Fibroblast of peridontal ligament (primary cell): ENCODE results near the gene KLF13.

Experiments used
- DNase-seq: peaks from one replicate; pipeline ENCODE4 v3.0.0-alpha.2; 2010; ENCODE audit errors: extremely low read depth

KLF13 gene

DNA sequence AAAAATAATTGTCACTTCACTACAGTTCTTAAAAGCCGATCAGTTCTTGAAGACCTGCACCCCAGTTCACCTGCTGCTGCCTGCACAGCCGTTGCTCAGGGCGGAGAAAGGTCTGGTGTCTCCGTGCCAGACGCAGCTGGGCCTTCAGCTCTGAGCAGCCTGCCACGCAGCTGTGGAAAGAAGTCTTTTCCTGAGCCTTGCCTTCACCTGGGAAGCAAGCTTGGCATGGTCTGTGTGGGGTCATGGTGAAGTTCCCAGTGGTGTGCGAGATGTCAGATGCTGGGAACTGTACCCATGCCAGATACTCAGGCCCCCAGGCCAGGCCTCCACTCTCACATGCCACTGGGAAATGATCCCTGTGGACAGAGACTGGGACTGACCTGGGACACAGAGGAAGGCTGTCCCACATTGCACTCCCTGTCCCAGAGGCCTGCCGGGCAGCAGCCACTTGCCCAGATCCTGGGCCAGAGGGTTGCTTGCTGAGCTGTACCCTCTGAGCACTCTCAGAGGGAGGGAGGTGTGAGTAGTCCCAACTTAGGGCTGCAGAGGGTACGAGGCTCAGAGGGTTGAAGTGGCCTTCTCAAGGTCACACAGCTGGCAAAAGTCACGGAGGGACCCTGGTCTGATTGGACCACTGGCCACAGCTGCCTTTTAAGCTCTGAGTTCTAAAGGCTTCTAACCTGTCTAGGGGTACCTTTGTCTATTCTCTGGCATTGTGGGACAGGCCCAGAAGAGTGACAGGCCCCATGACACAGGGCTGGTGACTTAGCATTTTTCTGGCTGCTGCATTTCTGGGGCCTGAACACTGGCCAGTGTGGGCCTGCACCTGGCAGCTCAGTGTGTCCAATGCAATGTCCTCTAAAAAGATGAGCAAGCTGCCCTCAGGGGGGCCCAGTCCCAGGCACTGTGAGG is 55.4 kb downstream of the KLF13 start:
- DNase-seq: no peak

DNA sequence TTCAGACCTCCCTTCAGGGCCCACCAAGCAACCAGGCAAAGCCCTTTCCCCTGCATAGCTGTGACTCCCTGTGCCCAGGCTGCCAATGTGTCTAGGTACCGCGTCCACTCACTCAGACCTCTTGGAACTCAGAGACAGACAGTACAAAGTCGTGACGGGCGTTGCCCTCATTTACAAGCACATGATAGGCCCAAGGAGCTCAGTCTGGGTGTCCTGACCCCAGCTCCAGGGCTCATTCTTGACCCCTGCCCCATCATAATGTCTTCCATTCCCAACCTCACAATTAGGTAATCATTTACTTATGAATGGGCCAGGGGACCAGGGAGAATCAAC is 56.0 kb downstream of the KLF13 start:
- DNase-seq: no peak

DNA sequence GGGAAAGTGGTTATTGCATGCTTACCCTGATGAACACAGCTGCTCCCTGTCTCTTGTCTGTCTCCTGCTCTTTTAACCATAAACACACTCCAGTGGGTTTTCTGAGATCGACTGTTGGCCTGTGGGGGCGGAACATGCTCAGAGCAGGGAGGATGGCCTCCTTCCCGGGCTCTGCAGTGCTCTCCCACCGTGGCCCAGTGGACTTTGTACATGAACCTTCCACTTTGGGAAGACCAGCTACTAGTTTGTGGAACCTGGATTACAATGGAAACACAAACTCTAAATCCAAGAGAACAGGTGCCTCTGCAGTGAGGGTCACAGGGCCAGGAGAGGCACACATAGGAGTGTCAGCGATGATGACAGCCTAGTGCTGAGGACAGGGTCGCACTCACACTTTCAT is 56.5 kb downstream of the KLF13 start:
- DNase-seq: no peak

DNA sequence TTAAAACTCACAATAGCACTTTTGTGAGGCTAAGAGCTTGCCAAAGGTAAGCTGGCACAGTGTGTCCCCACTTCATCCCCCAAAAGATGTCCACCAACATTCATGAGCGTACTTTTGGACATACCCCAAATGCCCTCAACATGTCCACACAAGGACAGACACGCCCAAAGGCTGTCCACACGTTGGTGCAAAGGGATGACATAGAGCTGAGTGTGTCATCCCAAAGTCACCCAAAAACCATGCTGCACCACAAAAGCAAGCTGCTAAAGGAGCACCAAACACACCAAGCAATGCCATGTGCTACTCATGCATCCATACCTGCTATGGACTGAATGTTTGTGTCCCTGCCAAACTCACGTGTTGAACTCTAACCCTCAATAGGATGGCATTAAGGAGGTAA is 57.9 kb downstream of the KLF13 start:
- DNase-seq: no peak

DNA sequence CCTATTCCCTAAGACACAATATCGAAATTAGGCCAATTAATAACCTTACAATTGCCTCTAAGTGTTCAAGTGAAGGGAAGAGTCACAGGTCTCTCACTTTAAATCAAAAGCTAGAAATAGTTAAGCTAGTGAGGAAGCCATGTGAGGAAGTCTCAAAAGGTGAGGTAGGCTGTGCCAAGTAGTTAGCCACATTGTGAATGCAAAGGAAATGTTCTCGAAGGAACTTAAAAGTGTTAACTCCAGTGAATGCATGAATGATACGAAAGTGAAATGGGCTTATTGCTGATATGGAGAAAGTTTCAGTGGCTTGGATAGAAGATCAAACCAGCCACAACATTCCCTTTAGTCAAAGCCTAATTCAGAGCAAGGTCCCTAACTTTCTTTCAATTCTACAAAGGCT is 59.1 kb downstream of the KLF13 start:
- DNase-seq: no peak

DNA sequence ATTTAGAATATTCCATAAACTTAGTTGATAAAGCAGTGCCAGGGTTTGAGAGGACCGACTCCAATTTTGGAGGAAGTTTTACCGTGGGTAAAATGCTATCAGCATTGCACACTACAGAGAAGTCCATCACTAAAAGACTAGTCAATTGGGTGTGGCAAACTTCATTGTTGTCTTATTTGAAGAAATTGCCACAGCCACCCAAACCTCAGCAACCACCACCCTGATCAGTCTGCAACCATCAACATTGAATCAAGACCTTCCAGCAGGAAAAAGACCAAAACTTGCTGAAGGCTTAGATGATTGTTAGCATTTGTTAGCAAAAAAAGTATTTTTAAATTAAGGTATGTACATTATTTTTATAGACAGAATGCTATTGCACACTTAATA is 60.5 kb downstream of the KLF13 start:
- DNase-seq: peak; percentile 5

DNA sequence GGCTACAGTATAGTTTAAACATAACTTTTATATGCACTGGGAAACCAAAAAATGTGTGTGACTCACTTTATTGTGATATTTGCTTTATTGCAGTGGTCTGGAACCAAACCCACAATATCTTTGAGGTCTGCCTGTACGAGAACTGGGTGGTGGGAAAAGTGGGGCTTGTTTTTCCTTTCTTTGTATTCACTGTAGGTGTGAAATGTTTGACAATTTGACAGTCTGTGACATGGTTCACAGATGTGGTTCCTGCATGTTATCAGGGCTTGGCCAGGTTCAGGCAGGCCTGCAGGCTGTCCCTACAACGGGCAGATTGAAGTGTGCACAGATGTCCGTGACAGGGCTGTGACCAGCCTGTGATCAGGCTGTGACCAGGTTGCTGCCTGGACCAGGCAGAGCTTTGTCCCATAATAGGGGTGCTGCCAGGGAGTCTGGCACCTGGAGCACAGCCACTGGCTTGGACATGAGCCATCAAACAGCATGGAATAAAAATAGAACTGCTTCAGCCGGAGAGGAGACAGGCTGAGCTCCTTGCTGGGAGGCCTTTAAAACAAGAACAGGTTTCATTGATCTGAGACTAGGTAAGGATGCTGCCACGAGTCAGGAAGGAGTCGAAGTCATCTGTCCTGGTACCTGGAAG is 61.0 kb downstream of the KLF13 start:
- peak; percentile 26 for DNase-seq

DNA sequence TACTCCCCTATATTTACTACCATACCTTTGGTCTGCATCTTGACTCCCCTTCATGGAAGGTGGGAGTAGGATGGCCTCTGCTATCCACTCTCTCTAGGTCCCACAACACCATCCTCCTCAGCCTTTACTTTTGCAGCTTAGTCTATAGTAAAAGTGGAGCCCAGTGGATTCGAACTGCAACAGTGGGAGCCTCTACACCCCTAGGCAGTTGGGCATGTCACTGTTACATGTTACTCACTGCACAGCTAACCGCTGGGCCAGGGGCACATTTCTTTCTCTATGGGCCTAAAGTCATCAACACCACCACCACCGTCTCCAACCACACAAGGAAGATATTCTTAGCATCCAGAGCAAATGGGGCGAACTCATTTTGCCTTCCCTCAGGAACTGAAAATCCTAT is 62.9 kb downstream of the KLF13 start:
- DNase-seq: no peak

DNA sequence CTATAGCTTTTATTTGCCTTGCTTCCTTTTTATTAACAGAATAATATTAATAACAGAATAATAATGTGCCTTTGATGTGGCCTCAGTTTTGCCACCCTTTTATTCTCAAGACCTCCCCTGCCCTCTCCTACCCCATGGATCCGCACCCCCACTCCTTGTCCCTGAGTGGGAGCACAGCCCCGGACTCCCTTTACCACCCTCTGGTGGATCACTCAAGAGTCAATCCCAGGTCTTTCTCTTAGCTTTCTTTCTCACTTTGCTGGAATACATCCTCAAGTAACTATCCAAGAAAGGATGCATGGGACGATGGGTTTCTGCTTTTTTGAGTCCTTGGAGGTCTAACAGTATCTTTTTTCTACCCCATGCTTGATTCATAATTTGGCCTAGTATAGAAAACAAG is 63.4 kb downstream of the KLF13 start:
- DNase-seq: no peak

DNA sequence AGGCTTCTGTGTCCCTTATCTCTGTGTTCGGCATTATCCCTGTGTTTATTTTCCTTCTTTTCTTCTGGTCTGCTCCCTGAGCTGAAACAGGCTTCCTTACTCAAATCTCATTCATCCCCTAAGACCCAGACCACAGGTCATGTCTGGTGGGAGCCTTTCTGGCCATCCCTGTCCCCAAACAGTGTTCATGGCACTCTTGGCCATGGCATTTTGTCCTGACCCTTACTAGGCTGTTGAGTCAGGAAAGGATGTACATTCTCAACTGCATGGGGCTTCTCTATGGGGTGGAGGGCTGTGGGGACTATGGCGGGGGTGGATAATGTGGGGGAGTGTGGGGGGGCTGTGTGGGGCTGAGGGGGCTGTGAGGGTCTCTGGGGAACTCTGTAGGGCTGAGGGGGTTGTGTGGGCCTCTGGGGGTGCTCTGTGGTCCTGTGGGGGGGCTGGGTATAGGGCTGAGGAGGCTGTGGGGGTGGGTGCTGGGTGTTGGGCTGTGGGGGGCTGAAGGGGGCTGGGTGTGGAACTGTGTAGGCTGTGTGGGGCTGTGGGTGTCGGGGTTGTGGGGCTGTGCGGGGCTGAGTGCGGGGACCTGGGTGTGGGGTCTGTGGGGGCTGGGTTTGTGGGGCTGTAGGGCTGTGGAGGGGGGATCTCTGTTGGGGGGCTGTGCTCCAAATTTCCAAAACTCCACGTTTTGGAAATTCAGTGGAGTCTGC is 64.3 kb downstream of the KLF13 start:
- DNase-seq: no peak

DNA sequence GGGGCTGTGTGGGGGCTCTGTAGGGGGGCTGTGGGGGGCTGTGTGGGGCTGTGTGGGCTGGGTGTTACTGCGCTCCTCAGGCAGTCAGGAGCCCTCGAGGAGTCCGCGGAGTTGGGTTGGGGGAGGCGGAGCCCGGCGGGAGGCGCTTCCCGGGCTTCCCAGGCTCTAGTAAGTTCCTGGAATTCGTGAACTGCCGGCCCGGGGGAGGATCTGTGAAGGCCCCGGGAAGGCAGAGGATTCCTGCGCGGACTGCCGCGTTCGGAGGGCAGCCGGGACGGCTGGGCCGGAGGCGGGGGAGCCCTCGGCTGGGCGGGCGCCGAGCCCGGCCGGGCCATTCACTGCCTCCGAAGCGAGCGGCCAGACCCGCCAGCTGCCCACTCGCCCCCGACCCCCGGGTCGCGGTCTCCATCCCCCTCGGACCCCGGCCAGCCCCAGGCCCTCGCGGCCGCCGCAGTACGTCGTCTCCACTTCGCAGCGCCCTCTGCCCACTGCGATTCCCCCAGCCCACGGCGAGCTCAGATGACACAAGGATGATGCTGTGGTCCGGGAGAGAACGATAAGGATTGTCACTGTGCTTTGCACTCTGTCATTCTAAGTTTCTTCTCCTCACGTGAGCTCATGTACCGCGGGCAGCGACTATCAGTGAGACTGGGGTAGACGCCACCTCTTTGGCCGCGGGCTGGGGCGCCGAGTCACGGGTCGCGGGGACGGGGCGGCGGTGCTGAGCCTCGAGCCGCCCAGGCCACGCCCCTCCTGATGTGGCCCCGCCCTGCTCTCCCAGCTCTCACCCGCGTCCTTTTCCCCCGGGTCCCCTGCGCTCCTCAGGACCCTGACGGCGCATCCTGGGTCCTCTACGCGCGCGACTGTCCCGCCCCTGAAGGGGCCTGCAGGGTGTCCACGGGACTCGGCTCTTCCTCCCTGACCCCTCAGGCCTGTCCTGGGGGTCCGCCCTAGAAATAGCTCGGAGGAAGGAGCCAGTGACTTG is 65.3 kb downstream of the KLF13 start:
- DNase-seq: peak; percentile 76

DNA sequence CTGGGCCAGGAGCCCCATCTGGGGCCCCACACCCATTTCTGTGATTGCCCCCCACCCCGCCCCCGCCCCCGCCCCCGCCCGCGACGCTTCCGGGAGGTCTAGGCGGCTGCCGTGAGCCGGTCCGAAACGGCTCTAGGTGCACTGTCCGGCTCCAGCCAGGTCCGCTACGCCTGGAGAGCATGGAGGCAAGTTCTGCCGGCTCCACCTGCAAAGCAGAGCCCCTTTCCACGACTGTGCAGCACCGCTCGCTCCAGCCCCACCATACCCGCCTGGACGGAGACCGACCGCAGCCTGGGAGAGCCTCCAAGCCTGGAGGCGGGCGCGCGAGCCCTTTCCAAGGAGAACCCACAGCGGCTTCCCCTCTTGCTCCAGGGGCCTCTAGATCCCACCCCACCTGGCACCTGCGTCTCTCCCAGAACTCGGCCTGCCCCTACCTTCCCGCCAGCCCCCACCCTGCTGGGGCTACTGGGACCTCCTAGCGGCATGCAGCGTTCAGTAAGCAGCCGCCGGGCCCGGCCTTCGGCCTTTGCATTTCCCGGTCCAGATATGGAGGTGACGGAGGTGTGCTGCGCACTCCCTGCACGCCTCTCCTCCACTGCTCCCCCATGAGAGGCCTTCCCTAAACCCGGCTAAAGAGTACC is 66.2 kb downstream of the KLF13 start:
- no peak for DNase-seq

DNA sequence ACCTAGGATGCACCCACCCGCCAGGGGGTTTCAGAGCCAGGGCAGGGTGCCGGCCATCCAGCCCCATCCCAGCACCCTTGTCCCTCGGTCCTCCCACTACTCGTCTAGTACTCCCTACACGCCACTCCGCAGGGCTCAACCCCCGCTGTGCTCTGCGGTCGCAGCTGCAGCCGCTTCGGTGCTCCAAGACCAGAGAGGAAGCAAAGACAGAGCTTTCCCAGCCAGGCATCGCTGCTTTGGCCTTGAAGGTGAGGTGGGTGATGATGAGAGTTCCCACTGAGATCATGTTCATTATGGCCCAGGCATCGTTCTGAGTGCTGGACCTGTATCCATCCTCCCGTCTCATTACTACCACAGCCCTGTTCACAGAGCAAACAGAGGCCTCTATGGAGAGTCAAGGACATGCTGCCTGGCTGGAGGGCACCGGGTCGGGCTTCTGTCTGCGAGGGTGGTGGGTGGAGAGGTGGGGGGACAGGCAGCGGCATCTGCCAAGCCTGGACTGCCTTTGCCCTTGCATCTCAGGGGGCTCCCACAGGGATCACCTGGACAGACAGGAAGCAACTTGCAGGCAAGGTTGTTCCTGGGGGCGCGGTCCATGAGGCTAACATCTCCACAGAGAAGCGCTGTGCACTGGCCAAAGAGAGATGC is 66.9 kb downstream of the KLF13 start:
- no peak for DNase-seq

DNA sequence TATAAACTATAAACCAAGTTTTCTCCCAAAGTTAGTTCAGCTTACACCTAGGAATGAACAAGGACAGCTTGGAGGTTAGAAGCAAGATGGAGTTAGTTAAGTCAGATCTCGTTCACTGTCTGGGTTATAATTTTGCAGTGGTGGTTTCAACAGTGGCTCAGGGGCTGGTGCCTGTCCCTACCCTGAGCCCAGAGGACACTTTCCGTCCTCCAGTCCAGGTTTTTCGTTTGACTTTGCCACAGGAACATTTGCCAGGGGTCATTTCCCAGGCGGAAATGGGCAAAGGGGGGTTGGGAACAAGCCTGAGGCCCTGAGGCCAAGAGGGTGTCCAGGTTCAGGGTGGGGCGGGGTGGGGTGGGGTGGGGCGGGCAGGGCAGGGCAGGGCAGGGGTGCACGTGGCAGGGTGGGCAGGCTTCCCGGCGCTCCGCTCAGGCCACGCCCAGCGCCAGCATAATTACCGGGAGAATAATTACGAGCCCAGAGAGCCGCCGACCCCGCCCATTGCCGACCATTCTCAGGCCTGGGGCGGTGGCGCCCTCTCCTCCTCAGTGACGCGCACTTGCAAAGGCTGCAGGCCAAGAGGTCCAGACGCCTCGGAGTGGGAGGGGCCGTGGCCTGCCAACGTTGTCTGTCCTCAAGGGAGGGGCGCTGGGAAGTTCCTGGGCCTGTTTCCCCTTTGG is 70.4 kb downstream of the KLF13 start:
- DNase-seq: peak; percentile 69

DNA sequence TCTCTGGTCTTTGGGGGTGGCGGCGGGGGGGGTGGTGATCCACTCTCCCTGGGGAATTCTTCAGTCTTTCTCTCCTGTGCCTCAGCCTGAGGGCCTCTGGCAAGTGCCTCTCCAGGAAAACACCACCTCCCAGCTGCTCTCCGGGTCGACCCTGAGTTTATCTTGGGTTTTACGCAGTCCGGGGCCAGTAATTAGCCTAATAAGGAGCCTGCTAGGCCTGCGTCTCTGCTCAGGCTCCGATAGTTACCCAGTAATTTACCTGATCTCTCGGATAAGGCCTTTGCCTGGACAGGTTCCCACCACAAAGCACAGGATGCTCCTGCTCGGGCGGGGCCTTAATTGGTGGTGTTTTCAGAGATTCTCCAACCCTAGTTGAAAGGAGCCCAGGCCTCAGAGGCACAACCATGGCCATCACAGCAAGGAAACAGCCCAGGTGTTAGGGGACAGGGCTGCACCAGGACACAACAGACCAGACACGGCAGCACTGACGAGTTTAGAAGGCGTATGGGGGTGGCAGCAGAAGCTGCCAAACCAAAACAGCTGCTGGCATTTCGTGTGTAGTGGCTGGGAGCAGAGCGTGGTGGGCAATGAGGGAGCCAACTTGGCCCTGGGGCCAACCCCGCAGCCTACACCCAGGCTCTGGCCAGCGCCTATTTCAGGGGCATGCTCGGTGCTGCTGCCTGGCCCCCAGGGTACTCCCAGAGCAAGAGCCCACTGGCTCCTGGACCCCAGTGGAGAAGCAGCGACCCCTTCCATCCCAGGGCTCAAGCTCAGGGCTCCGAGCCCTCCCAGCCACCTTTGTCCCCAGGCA is 71.4 kb downstream of the KLF13 start:
- no peak for DNase-seq

DNA sequence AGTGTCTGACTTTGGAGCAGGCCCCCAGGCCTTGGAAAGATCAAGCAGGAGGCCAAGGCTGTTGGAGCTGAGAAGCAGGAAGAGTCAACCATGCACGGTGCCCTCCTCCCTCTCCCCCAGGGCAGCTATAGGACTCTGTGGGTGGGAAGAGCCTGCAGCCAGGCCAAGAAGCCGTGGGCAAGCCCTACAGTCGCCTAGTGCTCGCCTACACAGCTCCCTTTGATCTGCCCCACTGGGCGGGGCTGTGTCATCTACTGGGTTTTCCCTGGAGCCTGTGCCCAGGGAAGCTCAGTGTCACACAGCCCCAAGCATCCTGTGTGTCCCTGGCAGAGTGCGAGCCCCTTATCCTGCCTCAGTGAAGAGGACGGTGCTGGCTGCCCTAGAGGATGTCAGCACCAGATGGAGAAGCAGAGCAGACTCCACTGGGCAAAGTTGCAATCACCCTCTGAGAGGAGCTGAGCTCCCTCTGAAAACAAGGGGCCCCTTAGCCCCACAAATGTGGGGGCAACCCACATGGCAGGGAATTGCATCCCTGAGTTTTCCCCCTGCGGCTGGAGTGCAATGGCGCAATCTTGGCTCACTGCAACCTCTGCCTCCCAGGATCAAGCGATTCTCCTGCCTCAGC is 72.2 kb downstream of the KLF13 start:
- no peak for DNase-seq

DNA sequence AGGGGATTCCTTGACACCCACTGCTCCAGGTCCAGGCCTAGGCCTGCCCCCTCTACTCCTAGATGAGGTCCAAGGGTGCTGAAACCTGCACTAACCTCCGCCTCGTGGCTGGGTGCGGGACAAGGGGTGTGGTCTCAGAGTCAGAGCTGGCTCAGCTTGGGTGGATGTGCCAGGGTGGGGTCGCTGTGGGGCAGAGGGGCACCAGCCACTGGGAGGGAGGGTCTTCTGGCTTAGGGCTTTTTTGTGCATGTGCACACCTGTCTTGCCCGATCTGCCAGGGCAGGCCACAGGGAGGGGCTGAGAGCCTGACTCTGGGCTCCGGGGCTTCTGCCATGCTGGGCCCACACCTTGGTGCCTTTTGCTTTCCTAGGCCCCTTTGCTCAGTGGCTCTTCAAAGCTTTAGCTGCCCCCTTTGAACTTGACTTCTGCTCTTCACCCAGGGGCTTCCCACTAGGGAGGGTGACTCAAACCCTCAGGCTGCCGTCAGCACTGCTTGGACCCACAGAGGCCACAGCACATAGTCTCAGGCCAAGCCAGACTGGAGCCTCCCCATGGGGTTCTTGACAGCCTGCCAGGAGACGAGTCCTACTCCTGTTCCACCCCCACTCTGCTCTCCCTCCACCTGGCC is 73.0 kb downstream of the KLF13 start:
- peak; percentile 35 for DNase-seq

DNA sequence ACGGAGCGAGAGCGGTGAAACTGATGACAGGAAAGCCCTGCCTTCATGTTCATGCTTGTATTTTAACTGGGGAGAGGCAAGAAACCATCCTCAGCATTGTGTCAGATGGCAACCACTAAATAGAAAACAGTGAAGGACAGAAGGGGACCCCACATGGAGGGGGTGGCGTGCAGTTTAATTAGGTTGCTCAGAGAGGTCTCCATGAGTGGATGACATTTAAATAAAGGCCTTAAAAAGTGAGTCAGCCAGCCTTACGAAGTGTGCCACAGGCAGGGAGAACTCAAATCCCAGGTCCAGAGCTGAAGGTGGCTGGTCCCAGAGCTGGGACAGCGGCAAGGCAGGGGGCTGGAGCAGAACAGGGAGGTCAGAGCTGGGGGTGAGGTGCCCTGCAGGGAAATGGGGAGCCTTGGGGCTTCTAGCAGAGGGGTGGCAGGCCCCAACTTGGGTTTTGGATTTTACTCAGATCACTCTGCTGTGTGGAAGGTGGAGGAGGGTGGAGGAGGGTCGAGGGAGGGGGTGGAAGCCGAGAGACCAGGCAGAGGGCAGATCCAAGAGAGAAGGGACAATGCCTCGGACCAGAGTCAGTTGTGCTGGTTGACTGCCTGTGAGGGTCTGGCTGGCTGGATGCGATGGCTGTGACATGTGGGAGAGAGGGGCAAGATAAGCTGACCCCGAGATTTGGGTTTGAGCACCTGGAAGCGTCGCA is 73.7 kb downstream of the KLF13 start:
- peak; percentile 18 for DNase-seq
